Measurements from ENCODE around the gene CLASRP.

- TF ChIP-seq FOXA3 (CRISPR knock-in tag; conservative IDR thresholded peaks at IDR 0.05 in 1 of 2, IDR thresholded peaks at IDR 0.05 in 1 of 2) (no peak), ZNF184 (CRISPR knock-in tag; IDR thresholded peaks at IDR 0.05) (no peak), POLR2A (conservative IDR thresholded peaks at IDR 0.05) (no peak), CTCF (IDR thresholded peaks at IDR 0.05 in 2 of 3, conservative IDR thresholded peaks at IDR 0.05 in 1 of 3; ENCODE audit: insufficient read depth in 2 of 3, low read depth in 1 of 3, low read length in 3 of 3) (no peak)
Observed at GRCh38 chr19:45071969-45072790, 33.3 kb downstream of the CLASRP start.
